GM19099 (cell line): ENCODE data around the gene TENM4.

Experiments
- POLR2A ChIP-seq: IDR thresholded peaks from 3 replicates; pipeline ENCODE4 v1.6.1; 2011; ENCODE audit warnings: low read depth; ENCODE audit not compliant: insufficient read length; ENCODE audit errors: extremely low read depth

TENM4 gene

GRCh38 chr11:78929906-78930220, 511.0 kb downstream of the TENM4 start:
- no peak for TF ChIP-seq POLR2A

DNA sequence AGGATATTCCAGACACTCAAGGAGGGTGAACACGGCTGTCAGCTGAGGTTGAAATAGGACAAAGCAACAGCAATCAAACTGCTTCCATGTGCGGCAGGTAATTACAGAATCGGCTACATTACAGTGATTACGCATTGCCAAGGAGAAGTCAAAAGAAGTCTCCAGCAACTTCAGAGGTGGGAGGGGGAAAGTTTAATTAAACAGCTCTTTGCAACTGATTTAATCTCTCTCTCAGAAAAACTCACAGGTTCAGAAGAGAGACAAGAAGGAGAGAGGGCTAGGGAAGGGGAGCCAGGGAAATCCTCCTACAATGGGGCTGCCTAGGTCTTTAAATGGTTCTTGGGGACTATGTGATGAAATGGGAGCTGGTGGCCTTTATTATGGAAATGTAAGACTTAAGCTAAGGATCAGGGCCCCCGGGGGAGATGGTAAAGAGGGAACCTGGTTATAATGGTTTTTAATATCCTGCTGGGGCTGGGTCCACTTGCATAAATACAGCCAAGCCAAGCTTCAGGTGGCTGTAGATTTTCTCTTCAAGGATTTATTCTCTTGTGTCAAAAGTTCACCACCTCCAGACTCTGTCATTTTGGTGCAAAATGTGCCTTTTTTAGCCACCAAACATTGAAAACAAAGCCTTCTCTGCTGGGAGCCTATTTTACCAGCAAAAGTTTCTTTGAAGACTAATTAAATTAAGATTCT, 511.5 kb downstream of the TENM4 start:
- no peak for TF ChIP-seq POLR2A

GRCh38 chr11:78927511-78927910, 513.3 kb downstream of the TENM4 start:
- TF ChIP-seq POLR2A, result no peak

DNA sequence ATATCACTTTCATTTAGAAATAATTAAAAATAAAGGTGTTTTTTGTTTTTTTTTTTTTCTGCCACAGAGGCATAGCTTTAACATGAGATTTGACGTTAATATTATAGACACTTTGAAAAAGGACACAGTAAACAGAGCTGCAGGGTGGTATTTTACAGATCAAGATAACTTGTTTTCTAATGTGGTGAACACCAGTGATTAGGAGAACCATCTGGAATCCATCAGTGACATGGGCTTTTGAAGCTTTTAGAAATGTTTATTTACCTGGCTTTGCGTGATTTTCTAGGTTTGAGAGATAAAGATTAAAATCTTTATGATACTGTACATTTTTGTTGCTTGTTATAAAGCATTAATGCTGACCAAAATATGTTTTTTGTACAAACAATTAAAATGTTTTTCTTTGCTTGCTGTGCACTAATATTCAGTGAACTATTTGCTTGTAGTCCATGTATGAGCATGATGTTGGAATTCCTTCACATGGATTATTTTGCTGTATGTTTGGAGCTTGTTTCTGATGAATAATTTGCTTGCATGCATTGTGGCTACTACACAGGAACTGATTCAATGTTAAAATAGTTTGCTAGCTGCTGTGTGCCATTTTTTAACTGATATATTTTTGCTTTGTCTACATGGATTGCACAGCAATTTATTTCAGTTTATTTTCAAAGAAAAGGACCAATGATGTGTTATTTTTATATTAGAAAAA, 514.0 kb downstream of the TENM4 start:
- TF ChIP-seq POLR2A, result no peak

GRCh38 chr11:78925387-78925786, 515.4 kb downstream of the TENM4 start:
- TF ChIP-seq POLR2A, result no peak

DNA sequence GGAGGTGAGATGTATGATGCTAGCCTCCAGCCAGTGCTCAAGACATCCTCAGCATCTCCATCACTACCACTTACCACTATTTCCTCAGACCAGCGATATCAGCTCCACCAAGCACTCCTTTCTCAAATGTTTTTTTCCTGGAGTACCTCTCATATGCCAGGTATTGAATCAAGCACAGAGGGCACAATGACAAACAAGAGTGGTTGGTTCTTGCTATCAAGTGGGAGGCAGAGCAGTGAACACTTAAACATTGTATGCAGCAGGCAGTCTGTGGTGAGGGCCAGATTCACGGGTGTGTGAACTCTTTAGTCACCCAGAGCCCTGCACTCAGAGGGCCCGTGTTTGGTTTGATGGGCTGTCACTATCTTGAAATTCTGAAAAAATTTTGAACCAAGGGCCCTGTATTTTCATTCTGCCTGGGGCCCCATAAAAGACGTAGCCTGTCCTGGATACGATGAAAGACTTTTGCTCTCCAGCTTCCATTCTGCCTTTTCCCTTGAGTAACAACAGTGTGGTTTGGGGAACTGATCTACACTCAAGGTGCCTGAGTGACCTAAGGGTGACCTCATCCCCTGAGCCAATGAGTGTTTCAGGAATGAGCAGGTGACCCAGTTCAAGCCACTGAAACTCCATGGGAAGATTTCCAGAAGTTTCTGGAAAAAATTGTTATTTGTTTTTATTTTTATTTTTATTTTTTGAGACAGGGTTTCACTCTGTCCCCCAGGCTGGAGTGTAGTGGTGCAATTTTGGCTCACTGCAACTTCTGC, 517.8 kb downstream of the TENM4 start:
- TF ChIP-seq POLR2A, result no peak

DNA sequence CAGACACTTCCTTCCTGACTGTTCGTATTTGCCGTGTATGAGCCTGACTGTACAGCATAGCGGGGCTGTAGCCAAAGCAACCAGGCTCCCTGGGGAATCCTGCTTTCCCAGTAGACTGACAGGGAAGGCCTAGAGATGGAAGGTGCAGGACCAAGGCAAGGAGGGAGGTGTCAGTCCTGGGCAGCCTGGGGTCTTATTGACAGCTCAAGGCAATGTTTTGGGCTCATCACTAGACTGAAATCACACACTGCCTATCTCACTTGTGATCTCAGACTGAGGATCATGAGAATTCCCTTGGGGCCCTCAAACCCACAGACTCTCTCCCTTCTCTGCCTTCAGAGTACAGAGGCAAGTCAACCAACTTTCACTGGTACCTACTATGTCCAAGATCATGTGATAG, 519.3 kb downstream of the TENM4 start:
- no peak for TF ChIP-seq POLR2A

DNA sequence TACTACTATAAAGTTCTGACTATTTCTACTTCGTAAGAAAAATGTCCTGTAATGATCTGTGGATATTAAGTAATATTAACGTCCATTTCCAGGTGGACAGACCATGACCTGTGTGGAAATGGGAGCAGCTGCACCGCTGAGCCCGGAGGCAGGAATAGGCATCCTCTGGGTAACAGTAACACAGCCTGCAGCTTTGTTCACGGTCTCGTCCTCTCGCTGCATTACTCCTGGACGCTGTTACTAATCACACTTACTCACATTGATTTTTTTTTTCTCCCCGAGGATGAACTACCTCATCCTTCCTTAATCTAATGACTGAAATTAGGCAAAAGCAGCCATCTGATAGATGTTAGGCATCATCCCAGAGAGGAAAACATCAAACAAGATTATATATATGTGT, 520.5 kb downstream of the TENM4 start:
- TF ChIP-seq POLR2A, result no peak

- TF ChIP-seq POLR2A, result no peak
These were observed 524.1 kb downstream of the TENM4 start for GRCh38 chr11:78916759-78917158.

DNA sequence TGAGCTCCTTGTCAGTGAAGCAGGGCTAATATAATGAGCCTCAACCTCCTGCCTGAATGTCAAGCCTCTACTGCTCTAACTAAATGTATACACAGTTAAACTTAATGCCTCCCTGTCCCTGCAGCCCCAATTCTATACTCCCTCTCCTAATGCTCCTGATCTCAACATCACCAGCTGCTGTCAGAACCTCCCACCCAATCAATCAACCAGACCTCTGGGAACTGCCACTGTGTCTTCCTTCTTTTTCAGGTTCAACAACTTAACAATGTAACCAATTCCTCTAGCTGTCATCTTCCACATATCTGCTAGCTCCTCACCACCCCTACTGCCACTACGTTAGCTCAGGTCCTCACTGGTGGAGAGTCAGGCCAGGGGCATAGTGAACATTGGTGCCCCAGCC, 526.3 kb downstream of the TENM4 start:
- no peak for TF ChIP-seq POLR2A

GRCh38 chr11:78912778-78913177, 528.1 kb downstream of the TENM4 start:
- no peak for TF ChIP-seq POLR2A

DNA sequence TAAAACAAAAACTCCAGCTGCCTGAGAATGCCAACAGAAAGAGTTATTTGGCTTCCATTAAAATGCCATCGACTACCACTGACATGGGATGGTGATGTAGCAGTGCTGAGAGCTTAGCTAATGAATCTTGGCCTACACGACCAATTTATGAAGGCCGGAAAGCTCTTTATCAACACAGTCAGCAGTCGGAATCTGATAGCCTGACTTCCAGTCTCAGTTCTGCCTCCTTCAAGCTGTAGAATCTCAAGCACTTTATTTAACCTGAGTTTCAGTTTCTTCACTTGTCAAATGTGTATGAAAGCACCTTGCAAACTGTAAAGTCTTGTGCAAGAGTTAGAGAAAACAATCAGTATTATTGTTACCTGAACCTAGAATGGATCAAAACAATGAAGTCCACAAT, 530.5 kb downstream of the TENM4 start:
- TF ChIP-seq POLR2A, result no peak

DNA sequence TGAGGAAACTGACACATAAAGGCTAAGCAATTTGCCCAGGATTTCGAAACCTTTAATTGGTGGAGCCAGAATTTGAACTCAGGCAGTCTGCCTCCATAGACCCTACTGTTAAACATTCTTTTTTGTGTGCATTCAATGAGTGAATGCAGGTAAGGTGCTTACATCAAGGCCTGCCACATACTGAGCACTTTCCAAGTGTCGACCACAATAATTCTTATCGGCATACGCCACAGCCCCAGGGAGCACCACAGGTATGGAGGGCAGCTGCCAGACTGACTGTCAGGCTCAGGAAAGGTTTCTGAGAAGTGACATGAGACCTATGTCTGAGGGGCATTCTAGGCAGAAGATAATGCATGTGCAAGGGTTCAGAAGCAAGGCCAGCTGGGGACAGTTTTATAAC, 531.4 kb downstream of the TENM4 start:
- no peak for TF ChIP-seq POLR2A

- no peak for TF ChIP-seq POLR2A
These were observed 533.2 kb downstream of the TENM4 start for GRCh38 chr11:78907636-78908035.

DNA sequence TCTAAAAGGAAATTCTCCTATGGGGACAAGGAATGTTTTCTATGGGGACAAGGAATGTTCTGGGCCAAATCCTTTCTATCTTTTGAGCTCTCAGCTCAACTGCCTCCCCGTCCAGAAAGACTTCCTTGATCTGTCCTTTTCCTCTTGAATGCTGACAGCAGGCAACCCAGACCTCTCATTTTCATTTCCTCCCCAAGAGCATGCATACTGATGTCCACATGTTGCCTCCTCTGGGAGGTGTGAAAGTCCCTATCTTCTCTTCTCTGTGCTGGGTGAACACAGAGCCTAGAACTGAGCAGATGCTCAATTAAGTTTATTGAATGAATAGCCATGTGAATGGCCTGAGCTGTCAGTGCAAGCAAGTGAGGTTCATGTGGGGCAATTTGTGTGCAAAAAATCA, 534.3 kb downstream of the TENM4 start:
- TF ChIP-seq POLR2A, result no peak

DNA sequence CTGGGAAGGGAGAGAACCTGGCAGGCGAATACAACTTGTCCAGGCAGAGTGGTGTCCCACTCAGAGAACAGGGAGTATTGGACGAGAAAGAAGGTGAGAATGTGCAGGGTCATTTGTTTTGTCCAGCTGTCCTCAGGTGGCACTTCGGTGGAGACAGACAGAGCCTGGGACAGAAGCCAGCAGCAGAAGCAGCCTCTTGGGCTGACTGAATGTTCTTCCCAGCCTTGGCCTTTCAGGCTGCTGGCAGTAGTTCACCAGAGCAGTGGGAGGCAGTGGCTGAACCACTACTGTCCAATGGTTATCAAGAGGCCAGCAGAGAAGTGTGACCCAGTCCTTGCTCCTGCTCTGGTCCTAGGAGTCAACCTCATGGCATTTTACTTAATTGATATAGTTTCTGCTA, 535.1 kb downstream of the TENM4 start:
- TF ChIP-seq POLR2A, result no peak
